Kidney (tissue), 14 donors: ENCODE measurements around the gene CREB1. TPM values are rescaled to one million over a fixed set of nuclear protein-coding genes. Genes with fewer than 3 reads are reported as not detected.
"Not testable (repeated sequence)": the region's sequence is repeated elsewhere in the genome, so short reads cannot be mapped to it uniquely, and the experiment has no call there.

Experiments used
- DNase-seq, 5 donors: peaks; one replicate each; pipeline ENCODE4 v3.0.0-alpha.2; 2013 to 2020
- FAIRE-seq: peaks from 2 replicates; lab custom pipeline; 2012; peaks lifted over from hg19 to GRCh38; lab: Jason Lieb, UNC
- H3K27ac ChIP-seq, 2 donors: one replicate each; pipeline ENCODE4 v1.7.0; 2013; ENCODE audit warnings: low read depth in 2 of 2, low read length in 2 of 2, inconsistent platforms in 1 of 2
- H3K27me3 ChIP-seq: one replicate; pipeline ENCODE4 v1.7.1; 2013; ENCODE audit warnings: low read length, inconsistent platforms; ENCODE audit not compliant: control insufficient read depth, insufficient read depth
- H3K36me3 ChIP-seq, 3 donors: one replicate each; pipeline versions ENCODE4 v1.7.0 to v1.7.1; 2013; ENCODE audit warnings: low read length in 3 of 3, control low read depth in 1 of 3, inconsistent platforms in 1 of 3; ENCODE audit not compliant: insufficient read depth in 3 of 3, control insufficient read depth in 2 of 3
- H3K4me1 ChIP-seq, 3 donors: one replicate each; pipeline versions ENCODE4 v1.7.0 to v1.7.1; 2013; ENCODE audit warnings: low read length in 3 of 3, inconsistent platforms in 1 of 3, low read depth in 1 of 3; ENCODE audit not compliant: control insufficient read depth in 2 of 3, insufficient read depth in 2 of 3
- H3K4me3 ChIP-seq, 3 donors: one replicate each; pipeline versions ENCODE4 v1.7.0 to v1.8.1; 2013; ENCODE audit warnings: low read length in 3 of 3, control low read depth in 1 of 3, inconsistent platforms in 1 of 3
- H3K9ac ChIP-seq, 3 donors: one replicate each; pipeline versions ENCODE4 v1.7.0 to v1.7.1; 2013; ENCODE audit warnings: low read length in 3 of 3, control low read depth in 1 of 3, inconsistent platforms in 1 of 3
- H3K9me3 ChIP-seq, 3 donors: one replicate each; pipeline versions ENCODE4 v1.7.0 to v1.7.1; 2013; ENCODE audit warnings: low read length in 3 of 3, control low read depth in 1 of 3, inconsistent platforms in 1 of 3; ENCODE audit not compliant: control insufficient read depth in 2 of 3, insufficient read depth in 1 of 3
- intact Hi-C: fragments of 100-400 bp; cut with DNase I; formaldehyde crosslinking; loops from one replicate; pipeline ENCODE4 v1.11.1; 2022
- polyA plus RNA-seq: library from polyadenylated mRNA; stranded (reverse); fragments of 350-450 nt; fragmentation: Illumina TruSeq; extraction: RNeasy Lipid Tissue Mini Kit (QIAGEN cat#74804); gene quantifications from one replicate; pipeline ENCODE4 v1.2.3, GENCODE V29; 2014; ENCODE audit warnings: low read depth, low replicate concordance; ENCODE audit not compliant: insufficient read depth
- total RNA-seq: library from RNA; stranded (reverse); fragmentation: NEBNext Ultra II Directional; extraction: Animal tissue kit (Norgen Biotek cat#: 25700); gene quantifications from one replicate; pipeline ENCODE4 v1.2.1, GENCODE V29; 2021
- TF ChIP-seq, protein P1 (sequence below): IDR thresholded peaks from 3 replicates; pipeline ENCODE4 v1.5.1; 2012; ENCODE audit warnings: mild to moderate bottlenecking, moderate library complexity, borderline replicate concordance; ENCODE audit not compliant: insufficient read depth; ENCODE audit errors: extremely low read depth
- donor health status: control.
- donor health status: control.
- donor health status: control.
- donor health status: control.
- donor health status: control.
- donor health status: DM: yes; HTN: yes; CAD: no.
- donor health status: Normal renal cell carcinoma (clear cell type).

CREB1 gene
- total and polyA plus RNA-seq, 2 donors from 2014 or later = 8.9 to 63.8 TPM

DNA sequence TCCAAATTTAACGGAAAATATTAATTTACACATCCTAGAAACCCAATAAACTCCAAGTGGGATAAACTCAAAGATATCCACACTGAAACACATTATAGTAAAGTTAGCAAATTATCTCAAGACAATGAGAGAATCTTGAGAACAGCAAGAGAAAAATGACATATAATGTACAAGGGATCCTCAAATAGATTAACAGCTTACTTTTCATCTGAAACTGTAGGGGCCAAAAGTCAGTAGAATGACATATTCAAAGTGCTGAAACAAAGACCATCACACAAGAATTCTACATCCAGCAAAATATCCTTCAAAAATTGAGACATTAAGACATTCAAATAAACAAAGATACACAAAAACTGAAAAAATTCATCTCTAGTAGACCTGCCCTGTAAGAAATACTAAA is 114.1 kb downstream of the CREB1 start:
- intact Hi-C loops = no loop called here
- H3K9ac ChIP-seq = no peak overlapping the region
- H3K27me3 ChIP-seq = no peaks in the 10 kb centered on the region
- H3K9me3 ChIP-seq = peaks cover 0 to 4% (median 0%) of the 10 kb centered on the region in 3 donors
- no peaks in the 10 kb centered on the region for H3K36me3 ChIP-seq
- no peak overlapping the region for H3K27ac ChIP-seq
- no peaks in the 10 kb centered on the region for H3K4me1 ChIP-seq
- DNase-seq (no peak), FAIRE-seq (no peak)
- TF ChIP-seq, protein P1, sequence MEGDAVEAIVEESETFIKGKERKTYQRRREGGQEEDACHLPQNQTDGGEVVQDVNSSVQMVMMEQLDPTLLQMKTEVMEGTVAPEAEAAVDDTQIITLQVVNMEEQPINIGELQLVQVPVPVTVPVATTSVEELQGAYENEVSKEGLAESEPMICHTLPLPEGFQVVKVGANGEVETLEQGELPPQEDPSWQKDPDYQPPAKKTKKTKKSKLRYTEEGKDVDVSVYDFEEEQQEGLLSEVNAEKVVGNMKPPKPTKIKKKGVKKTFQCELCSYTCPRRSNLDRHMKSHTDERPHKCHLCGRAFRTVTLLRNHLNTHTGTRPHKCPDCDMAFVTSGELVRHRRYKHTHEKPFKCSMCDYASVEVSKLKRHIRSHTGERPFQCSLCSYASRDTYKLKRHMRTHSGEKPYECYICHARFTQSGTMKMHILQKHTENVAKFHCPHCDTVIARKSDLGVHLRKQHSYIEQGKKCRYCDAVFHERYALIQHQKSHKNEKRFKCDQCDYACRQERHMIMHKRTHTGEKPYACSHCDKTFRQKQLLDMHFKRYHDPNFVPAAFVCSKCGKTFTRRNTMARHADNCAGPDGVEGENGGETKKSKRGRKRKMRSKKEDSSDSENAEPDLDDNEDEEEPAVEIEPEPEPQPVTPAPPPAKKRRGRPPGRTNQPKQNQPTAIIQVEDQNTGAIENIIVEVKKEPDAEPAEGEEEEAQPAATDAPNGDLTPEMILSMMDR = no peak
- H3K4me3 ChIP-seq = no peak overlapping the region

DNA sequence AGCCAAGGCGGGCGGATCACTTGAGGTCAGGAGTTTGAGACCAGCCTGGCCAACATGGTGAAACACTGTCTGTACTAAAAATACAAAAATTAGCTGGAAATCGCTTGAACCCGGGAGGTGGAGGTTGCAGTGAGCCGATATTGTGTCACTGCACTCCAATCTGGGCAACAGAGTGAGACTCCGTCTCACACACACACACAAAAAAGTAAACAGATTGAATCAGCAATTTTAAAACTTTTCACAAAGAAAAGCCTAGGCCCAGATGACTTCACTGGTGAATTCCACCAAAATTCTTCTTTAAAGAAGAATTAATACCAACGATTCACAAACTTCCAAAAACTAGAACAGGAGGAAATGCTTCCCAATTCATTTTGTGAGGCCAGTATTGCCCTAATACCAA is 116.8 kb downstream of the CREB1 start:
- H3K9me3 ChIP-seq, H3K27me3 ChIP-seq, H3K27ac ChIP-seq, H3K4me3 ChIP-seq, FAIRE-seq, DNase-seq, H3K9ac ChIP-seq, intact Hi-C loops, H3K36me3 ChIP-seq, H3K4me1 ChIP-seq: not testable (repeated sequence)

Other genes with a start within 250 kb of the CREB1 start
- 10.7 TPM for gene METTL21A, start 95.4 kb downstream of the CREB1 start, total RNA-seq
- 17.4 TPM for gene METTL21A, start 95.4 kb downstream of the CREB1 start, polyA plus RNA-seq
- gene CCNYL1, start 181.7 kb downstream of the CREB1 start, total RNA-seq = 14.6 TPM
- gene CCNYL1, start 181.7 kb downstream of the CREB1 start, polyA plus RNA-seq = 6.7 TPM
- gene FZD5, start 239.9 kb downstream of the CREB1 start, total RNA-seq = 24.2 TPM
- gene FZD5, start 239.9 kb downstream of the CREB1 start, polyA plus RNA-seq = 4.1 TPM